Neural cell (in vitro differentiated cells): ENCODE data around the gene DROSHA.

Experiments
- POLR2AphosphoS5 ChIP-seq: IDR thresholded peaks from 2 replicates; pipeline ENCODE4 v1.6.1; 2012
- SMC3 ChIP-seq: fragments of 450-650 bp; conservative IDR thresholded peaks from 2 replicates; pipeline ENCODE4 v1.6.1; 2014; ENCODE audit warnings: antibody characterized with exemption, mild to moderate bottlenecking, moderate library complexity; ENCODE audit not compliant: poor library complexity
- TAF1 ChIP-seq: IDR thresholded peaks from 2 replicates; pipeline ENCODE4 v1.6.1; 2012; ENCODE audit warnings: low read depth
- TF ChIP-seq, protein P1 (sequence below): fragments of 450-650 bp; IDR thresholded peaks from 2 replicates; pipeline ENCODE4 v1.5.1; 2014; ENCODE audit warnings: antibody characterized with exemption, mild to moderate bottlenecking, moderate library complexity; ENCODE audit not compliant: poor library complexity, severe bottlenecking

GRCh38 chr5:31574772-31575171 lies 42.9 kb upstream of the DROSHA start:
- TF ChIP-seq TAF1: no peak
- TF ChIP-seq, protein P1, sequence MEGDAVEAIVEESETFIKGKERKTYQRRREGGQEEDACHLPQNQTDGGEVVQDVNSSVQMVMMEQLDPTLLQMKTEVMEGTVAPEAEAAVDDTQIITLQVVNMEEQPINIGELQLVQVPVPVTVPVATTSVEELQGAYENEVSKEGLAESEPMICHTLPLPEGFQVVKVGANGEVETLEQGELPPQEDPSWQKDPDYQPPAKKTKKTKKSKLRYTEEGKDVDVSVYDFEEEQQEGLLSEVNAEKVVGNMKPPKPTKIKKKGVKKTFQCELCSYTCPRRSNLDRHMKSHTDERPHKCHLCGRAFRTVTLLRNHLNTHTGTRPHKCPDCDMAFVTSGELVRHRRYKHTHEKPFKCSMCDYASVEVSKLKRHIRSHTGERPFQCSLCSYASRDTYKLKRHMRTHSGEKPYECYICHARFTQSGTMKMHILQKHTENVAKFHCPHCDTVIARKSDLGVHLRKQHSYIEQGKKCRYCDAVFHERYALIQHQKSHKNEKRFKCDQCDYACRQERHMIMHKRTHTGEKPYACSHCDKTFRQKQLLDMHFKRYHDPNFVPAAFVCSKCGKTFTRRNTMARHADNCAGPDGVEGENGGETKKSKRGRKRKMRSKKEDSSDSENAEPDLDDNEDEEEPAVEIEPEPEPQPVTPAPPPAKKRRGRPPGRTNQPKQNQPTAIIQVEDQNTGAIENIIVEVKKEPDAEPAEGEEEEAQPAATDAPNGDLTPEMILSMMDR: no peak
- no peak for TF ChIP-seq SMC3
- TF ChIP-seq POLR2AphosphoS5: no peak
